Prostate gland (tissue), 2 donors: ENCODE measurements around the gene TSPAN2.

Experiments
- POLR2A ChIP-seq: fragments of 450-650 bp; IDR thresholded peaks from one replicate; pipeline ENCODE4 v1.6.1; 2016; ENCODE audit warnings: antibody characterized with exemption, mild to moderate bottlenecking
- TF ChIP-seq, protein P1 (sequence below), 4 experiments: fragments of 200-600 bp in 2 of 4; fragments of 450-650 bp in 2 of 4; sonication (generic) in 2 of 4; IDR thresholded peaks; 1 replicate in 3 of 4; 2 replicates in 1 of 4; pipeline ENCODE4 v1.5.1; 2016 to 2019; ENCODE audit warnings: antibody characterized with exemption in 4 of 4, mild to moderate bottlenecking in 2 of 4, moderate library complexity in 2 of 4

DNA sequence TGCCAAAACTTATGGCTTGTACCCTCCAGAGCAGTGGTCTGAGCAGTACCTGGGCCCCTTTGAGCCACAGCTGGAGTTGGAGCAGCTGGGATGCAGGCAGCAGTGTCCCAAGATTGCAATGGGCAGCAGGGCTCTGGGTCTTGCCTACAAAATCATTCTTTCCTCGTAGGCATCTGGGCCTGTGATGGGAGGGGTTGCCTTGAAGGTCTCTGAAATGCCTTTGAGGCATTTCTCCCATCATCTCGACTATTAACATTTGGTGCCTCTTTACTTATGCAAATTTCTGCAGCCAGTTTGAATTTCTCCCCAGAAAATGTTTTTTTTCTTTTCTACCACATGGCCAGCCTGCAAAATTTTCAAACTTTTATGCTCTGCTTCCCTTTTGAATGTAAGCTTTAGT lies 31.0 kb upstream of the TSPAN2 start:
- TF ChIP-seq POLR2A = no peak
- TF ChIP-seq, protein P1, sequence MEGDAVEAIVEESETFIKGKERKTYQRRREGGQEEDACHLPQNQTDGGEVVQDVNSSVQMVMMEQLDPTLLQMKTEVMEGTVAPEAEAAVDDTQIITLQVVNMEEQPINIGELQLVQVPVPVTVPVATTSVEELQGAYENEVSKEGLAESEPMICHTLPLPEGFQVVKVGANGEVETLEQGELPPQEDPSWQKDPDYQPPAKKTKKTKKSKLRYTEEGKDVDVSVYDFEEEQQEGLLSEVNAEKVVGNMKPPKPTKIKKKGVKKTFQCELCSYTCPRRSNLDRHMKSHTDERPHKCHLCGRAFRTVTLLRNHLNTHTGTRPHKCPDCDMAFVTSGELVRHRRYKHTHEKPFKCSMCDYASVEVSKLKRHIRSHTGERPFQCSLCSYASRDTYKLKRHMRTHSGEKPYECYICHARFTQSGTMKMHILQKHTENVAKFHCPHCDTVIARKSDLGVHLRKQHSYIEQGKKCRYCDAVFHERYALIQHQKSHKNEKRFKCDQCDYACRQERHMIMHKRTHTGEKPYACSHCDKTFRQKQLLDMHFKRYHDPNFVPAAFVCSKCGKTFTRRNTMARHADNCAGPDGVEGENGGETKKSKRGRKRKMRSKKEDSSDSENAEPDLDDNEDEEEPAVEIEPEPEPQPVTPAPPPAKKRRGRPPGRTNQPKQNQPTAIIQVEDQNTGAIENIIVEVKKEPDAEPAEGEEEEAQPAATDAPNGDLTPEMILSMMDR (IDR thresholded peaks at IDR 0.05) = no peak
